ENCODE measurements around the gene NBAS. TPM values are rescaled to one million over a fixed set of nuclear protein-coding genes. Genes with fewer than 3 reads are reported as not detected.

The NBAS gene
- total and polyA plus RNA-seq, 9 of the 15 experiments (the other 6 are each of a cell fraction or from before 2014, with no cell fraction given): 15.3 to 94.4 (median 69.9) TPM

DNA sequence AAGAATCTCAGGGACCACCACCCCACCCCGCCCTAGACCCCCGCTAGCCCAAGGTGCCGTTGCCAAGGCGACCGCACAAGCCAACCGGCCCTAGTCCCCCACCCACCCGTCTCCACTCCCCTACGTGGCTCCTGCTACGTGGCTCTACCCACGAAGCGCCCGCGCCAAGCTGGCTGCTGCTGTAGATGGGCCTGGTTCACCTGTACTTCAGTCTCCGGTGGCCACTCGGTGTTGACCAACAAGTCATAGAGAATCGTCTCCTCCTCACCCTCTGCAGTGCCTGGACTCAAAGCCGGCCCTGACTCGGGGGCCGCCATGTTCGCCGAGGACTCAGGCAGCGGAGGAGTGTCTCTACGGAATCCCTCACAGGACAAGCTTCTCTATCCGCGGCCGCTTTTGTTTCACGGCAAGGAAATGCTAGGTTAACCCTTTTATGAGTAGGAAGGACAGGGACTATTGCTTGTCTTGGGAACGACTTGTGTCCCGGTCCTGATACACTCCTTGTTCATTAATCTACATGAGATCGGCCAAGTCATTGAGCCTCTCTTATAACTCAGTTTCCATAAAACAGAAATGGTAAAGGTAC lies at the start of gene NBAS (continued):
- TF ChIP-seq TAF9B (IDR thresholded peaks at IDR 0.05; ENCODE audit: partially characterized antibody) (peak; percentile 77), FOSL1 (tag; conservative IDR thresholded peaks at IDR 0.05) (no peak), CXXC5 (CRISPR knock-in tag; IDR thresholded peaks at IDR 0.05) (peak; percentile 63), PURB (CRISPR knock-in tag; IDR thresholded peaks at IDR 0.05; ENCODE audit: low read depth) (no peak), ZNF217 (CRISPR knock-in tag; IDR thresholded peaks at IDR 0.05) (no peak), SIRT6 (IDR thresholded peaks at IDR 0.05; ENCODE audit: low read depth, low read length) (no peak), CREB1 (IDR thresholded peaks at IDR 0.05) (no peak), CREB1 (CRISPR knock-in tag; IDR thresholded peaks at IDR 0.05) (no peak)
- TF ChIP-seq, protein P1, sequence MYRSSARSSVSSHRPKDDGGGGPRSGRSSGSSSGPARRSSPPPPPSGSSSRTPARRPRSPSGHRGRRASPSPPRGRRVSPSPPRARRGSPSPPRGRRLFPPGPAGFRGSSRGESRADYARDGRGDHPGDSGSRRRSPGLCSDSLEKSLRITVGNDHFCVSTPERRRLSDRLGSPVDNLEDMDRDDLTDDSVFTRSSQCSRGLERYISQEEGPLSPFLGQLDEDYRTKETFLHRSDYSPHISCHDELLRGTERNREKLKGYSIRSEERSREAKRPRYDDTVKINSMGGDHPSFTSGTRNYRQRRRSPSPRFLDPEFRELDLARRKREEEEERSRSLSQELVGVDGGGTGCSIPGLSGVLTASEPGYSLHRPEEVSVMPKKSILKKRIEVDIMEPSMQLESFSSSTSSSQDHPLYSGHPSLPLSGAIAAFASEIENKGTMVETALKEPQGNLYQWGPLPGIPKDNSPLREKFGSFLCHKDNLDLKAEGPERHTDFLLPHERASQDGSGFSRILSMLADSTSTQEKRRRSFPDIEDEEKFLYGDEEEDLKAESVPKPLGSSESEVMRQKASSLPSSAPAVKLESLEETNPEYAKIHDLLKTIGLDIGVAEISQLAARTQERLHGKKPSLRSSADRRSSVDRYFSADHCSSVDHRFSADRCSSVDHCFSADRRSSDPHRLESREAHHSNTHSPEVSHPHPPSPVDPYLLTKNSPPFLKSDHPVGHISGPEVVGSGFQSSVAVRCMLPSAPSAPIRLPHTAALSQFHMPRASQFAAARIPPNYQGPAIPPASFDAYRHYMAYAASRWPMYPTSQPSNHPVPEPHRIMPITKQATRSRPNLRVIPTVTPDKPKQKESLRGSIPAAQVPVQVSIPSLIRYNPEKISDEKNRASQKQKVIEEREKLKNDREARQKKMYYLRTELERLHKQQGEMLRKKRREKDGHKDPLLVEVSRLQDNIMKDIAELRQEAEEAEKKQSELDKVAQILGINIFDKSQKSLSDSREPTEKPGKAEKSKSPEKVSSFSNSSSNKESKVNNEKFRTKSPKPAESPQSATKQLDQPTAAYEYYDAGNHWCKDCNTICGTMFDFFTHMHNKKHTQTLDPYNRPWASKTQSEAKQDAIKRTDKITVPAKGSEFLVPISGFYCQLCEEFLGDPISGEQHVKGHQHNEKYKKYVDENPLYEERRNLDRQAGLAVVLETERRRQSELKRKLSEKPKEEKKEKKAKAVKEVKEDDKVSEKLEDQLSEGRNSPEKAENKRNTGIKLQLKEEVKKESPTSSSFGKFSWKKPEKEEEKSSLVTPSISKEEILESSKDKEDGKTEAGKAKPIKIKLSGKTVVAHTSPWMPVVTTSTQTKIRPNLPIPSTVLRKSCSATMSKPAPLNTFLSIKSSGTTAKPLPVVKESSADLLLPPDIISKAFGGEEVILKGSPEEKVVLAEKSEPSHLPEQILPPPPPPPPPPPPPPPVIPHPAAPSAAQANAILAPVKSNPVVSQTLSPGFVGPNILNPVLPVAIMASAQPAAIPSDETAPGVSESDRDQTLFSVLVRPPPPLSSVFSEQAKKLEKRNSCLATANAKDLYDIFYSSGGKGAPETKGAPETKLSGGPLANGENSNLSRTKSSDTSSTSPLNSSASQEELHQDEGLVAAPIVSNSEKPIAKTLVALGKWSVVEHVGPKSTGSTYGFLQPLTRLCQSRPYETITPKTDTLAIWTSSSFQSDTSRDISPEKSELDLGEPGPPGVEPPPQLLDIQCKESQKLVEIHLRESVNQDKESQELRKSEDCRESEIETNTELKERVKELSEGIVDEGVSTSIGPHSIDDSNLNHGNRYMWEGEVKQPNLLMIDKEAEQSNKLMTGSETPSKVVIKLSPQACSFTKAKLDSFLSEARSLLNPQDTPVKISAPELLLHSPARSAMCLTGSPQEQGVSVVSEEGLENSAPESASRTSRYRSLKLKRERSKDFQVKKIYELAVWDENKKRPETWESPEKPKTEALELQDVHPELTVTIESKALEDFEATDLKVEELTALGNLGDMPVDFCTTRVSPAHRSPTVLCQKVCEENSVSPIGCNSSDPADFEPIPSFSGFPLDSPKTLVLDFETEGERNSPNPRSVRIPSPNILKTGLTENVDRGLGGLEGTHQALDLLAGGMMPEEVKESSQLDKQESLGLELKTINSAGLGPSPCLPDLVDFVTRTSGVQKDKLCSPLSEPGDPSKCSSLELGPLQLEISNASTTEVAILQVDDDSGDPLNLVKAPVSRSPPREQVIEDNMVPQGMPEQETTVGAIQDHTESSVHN (IDR thresholded peaks at IDR 0.05; ENCODE audit: borderline replicate concordance in 1 of 2, low read depth in 1 of 2): no peak
- TF ChIP-seq, protein P2, sequence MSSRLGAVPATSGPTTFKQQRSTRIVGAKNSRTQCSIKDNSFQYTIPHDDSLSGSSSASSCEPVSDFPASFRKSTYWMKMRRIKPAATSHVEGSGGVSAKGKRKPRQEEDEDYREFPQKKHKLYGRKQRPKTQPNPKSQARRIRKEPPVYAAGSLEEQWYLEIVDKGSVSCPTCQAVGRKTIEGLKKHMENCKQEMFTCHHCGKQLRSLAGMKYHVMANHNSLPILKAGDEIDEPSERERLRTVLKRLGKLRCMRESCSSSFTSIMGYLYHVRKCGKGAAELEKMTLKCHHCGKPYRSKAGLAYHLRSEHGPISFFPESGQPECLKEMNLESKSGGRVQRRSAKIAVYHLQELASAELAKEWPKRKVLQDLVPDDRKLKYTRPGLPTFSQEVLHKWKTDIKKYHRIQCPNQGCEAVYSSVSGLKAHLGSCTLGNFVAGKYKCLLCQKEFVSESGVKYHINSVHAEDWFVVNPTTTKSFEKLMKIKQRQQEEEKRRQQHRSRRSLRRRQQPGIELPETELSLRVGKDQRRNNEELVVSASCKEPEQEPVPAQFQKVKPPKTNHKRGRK (tag; IDR thresholded peaks at IDR 0.05): no peak
- TF ChIP-seq, protein P3, sequence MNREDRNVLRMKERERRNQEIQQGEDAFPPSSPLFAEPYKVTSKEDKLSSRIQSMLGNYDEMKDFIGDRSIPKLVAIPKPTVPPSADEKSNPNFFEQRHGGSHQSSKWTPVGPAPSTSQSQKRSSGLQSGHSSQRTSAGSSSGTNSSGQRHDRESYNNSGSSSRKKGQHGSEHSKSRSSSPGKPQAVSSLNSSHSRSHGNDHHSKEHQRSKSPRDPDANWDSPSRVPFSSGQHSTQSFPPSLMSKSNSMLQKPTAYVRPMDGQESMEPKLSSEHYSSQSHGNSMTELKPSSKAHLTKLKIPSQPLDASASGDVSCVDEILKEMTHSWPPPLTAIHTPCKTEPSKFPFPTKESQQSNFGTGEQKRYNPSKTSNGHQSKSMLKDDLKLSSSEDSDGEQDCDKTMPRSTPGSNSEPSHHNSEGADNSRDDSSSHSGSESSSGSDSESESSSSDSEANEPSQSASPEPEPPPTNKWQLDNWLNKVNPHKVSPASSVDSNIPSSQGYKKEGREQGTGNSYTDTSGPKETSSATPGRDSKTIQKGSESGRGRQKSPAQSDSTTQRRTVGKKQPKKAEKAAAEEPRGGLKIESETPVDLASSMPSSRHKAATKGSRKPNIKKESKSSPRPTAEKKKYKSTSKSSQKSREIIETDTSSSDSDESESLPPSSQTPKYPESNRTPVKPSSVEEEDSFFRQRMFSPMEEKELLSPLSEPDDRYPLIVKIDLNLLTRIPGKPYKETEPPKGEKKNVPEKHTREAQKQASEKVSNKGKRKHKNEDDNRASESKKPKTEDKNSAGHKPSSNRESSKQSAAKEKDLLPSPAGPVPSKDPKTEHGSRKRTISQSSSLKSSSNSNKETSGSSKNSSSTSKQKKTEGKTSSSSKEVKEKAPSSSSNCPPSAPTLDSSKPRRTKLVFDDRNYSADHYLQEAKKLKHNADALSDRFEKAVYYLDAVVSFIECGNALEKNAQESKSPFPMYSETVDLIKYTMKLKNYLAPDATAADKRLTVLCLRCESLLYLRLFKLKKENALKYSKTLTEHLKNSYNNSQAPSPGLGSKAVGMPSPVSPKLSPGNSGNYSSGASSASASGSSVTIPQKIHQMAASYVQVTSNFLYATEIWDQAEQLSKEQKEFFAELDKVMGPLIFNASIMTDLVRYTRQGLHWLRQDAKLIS (CRISPR knock-in tag; IDR thresholded peaks at IDR 0.05): 0 out of 2 replicates have a peak, but pooled peaks have one; percentile 82

All from K562 (cell line).